Measurements from ENCODE around the gene IL3.
A peak's percentile ranks its signal among the peaks of the same experiment; 100 is the strongest.

Gene IL3

GRCh38 chr5:132072070-132072469, 11.6 kb downstream of the IL3 start:
- no peak for DNase-seq

GRCh38 chr5:132072528-132072927, 12.1 kb downstream of the IL3 start:
- DNase-seq = no peak

GRCh38 chr5:132073231-132074013, 13.0 kb downstream of the IL3 start, which contains the start of gene CSF2:
TSS of gene CSF2 (plus strand) at chr5:132073789. CDS start at chr5:132073824, 35 bp downstream.
- DNase-seq = no peak

GRCh38 chr5:132074091-132074771, 13.8 kb downstream of the IL3 start:
- no peak for DNase-seq

- no peak for DNase-seq
Measured at GRCh38 chr5:132074772-132075718, 14.6 kb downstream of the IL3 start.

GRCh38 chr5:132075719-132076077, 15.2 kb downstream of the IL3 start:
- no peak for DNase-seq

- DNase-seq = no peak
Measured at GRCh38 chr5:132076202-132076830, 15.9 kb downstream of the IL3 start.

GRCh38 chr5:132076983-132077382, 16.5 kb downstream of the IL3 start:
- DNase-seq = no peak

GRCh38 chr5:132079081-132079480, 18.6 kb downstream of the IL3 start:
- no peak for DNase-seq

GRCh38 chr5:132079619-132080018, 19.2 kb downstream of the IL3 start:
- DNase-seq = no peak

- no peak for DNase-seq
Measured at GRCh38 chr5:132080595-132080994, 20.1 kb downstream of the IL3 start.

- DNase-seq = no peak
Measured at GRCh38 chr5:132081458-132081857, 21.0 kb downstream of the IL3 start.

GRCh38 chr5:132082329-132083023, 22.0 kb downstream of the IL3 start:
- DNase-seq = no peak

GRCh38 chr5:132083071-132083678, 22.7 kb downstream of the IL3 start:
- no peak for DNase-seq

- no peak for DNase-seq
Measured at GRCh38 chr5:132085686-132086085, 25.2 kb downstream of the IL3 start.

- DNase-seq = peak in 1 of 56 donors; percentile 13
Measured at GRCh38 chr5:132086277-132086794, 25.9 kb downstream of the IL3 start.

- DNase-seq = no peak
Measured at GRCh38 chr5:132087176-132087575, 26.7 kb downstream of the IL3 start.

GRCh38 chr5:132087661-132088060, 27.2 kb downstream of the IL3 start:
- no peak for DNase-seq

- DNase-seq = no peak
Measured at GRCh38 chr5:132089363-132089762, 28.9 kb downstream of the IL3 start.

- no peak for DNase-seq
Measured at GRCh38 chr5:132090107-132090506, 29.7 kb downstream of the IL3 start.

Data from nucleus accumbens (tissue), 56 donors.